Measurements from ENCODE around the gene TRAF4. TPM values are rescaled to one million over a fixed set of nuclear protein-coding genes. Genes with fewer than 3 reads are reported as not detected.

Gene TRAF4
- total and polyA plus RNA-seq, 4 donors: 35.7 to 92.4 (median 54.1) TPM

- 32 to 35% methylated on average over 9 of the region's 9 CpGs for WGBS, 2 donors
- Histone ChIP-seq H3K9me3 (ENCODE audit: control insufficient read depth in 4 of 4, insufficient read depth in 3 of 4, low read length in 3 of 4) (no peaks in the 10 kb centered on the region), H3K4me1 (ENCODE audit: control insufficient read depth in 5 of 5, insufficient read depth in 5 of 5, low read length in 5 of 5) (peaks cover 0 to 15% (median 4%) of the 10 kb centered on the region in 5 donors), H3K27ac (ENCODE audit: low read depth in 1 of 2, low read length in 1 of 2) (peak overlapping the region in 1 of 2 donors; percentile 56), H3K4me3 (no peak overlapping the region), H3K27me3 (ENCODE audit: control insufficient read depth in 3 of 3, insufficient read depth in 3 of 3, low read length in 2 of 3) (no peaks in the 10 kb centered on the region), H3K36me3 (ENCODE audit: control insufficient read depth in 4 of 4, insufficient read depth in 4 of 4, low read length in 4 of 4) (peaks cover 5 to 22% (median 17%) of the 10 kb centered on the region in 4 donors), H3K9ac (ENCODE audit: insufficient read depth in 1 of 2, low read length in 2 of 2) (no peak overlapping the region)
- peak; percentile 43 for ATAC-seq (ENCODE audit: insufficient read depth, low FRiP score)
- DNase-seq: peak in 1 of 3 donors; percentile 54
- TF ChIP-seq, protein P1, sequence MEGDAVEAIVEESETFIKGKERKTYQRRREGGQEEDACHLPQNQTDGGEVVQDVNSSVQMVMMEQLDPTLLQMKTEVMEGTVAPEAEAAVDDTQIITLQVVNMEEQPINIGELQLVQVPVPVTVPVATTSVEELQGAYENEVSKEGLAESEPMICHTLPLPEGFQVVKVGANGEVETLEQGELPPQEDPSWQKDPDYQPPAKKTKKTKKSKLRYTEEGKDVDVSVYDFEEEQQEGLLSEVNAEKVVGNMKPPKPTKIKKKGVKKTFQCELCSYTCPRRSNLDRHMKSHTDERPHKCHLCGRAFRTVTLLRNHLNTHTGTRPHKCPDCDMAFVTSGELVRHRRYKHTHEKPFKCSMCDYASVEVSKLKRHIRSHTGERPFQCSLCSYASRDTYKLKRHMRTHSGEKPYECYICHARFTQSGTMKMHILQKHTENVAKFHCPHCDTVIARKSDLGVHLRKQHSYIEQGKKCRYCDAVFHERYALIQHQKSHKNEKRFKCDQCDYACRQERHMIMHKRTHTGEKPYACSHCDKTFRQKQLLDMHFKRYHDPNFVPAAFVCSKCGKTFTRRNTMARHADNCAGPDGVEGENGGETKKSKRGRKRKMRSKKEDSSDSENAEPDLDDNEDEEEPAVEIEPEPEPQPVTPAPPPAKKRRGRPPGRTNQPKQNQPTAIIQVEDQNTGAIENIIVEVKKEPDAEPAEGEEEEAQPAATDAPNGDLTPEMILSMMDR (IDR thresholded peaks at IDR 0.05; ENCODE audit: control extremely low read depth, extremely low read depth): no peak
These were observed 17.1 kb downstream of the TRAF4 start for GRCh38 chr17:28760601-28761562.

- no peak for ATAC-seq (ENCODE audit: insufficient read depth, low FRiP score)
- Histone ChIP-seq H3K9ac (ENCODE audit: insufficient read depth in 1 of 2, low read length in 2 of 2) (no peak overlapping the region), H3K4me1 (ENCODE audit: control insufficient read depth in 5 of 5, insufficient read depth in 5 of 5, low read length in 5 of 5) (peaks cover 0 to 12% (median 2%) of the 10 kb centered on the region in 5 donors), H3K27me3 (ENCODE audit: control insufficient read depth in 3 of 3, insufficient read depth in 3 of 3, low read length in 2 of 3) (no peaks in the 10 kb centered on the region), H3K4me3 (no peak overlapping the region), H3K9me3 (ENCODE audit: control insufficient read depth in 4 of 4, insufficient read depth in 3 of 4, low read length in 3 of 4) (no peaks in the 10 kb centered on the region), H3K27ac (ENCODE audit: low read depth in 1 of 2, low read length in 1 of 2) (peak overlapping the region in 1 of 2 donors; percentile 56), H3K36me3 (ENCODE audit: control insufficient read depth in 4 of 4, insufficient read depth in 4 of 4, low read length in 4 of 4) (peaks cover 5 to 20% (median 16%) of the 10 kb centered on the region in 4 donors)
- TF ChIP-seq, protein P1 (IDR thresholded peaks at IDR 0.05; ENCODE audit: control extremely low read depth, extremely low read depth): no peak
- no peak for DNase-seq
- WGBS, 2 donors: 81 to 94% methylated on average over 1 of the region's 1 CpG
These were observed 19.5 kb downstream of the TRAF4 start for GRCh38 chr17:28763137-28763799.

- DNase-seq (peak; percentile 70 to 85 (median 84)), ATAC-seq (ENCODE audit: insufficient read depth, low FRiP score) (no peak)
- H3K27me3 ChIP-seq (ENCODE audit: control insufficient read depth in 3 of 3, insufficient read depth in 3 of 3, low read length in 2 of 3): no peaks in the 10 kb centered on the region
- TF ChIP-seq, protein P1 (IDR thresholded peaks at IDR 0.05; ENCODE audit: control extremely low read depth, extremely low read depth): peak; percentile 70
- peaks cover 5 to 16% (median 15%) of the 10 kb centered on the region in 4 donors for H3K36me3 ChIP-seq (ENCODE audit: control insufficient read depth in 4 of 4, insufficient read depth in 4 of 4, low read length in 4 of 4)
- H3K9ac ChIP-seq (ENCODE audit: insufficient read depth in 1 of 2, low read length in 2 of 2): no peak overlapping the region
- 44 to 62% methylated on average over 5 of the region's 5 CpGs for WGBS, 2 donors
- no peak overlapping the region for H3K4me3 ChIP-seq
- H3K9me3 ChIP-seq (ENCODE audit: control insufficient read depth in 4 of 4, insufficient read depth in 3 of 4, low read length in 3 of 4): no peaks in the 10 kb centered on the region
- H3K27ac ChIP-seq (ENCODE audit: low read depth in 1 of 2, low read length in 1 of 2): no peak overlapping the region
- peaks cover 0 to 12% (median 2%) of the 10 kb centered on the region in 5 donors for H3K4me1 ChIP-seq (ENCODE audit: control insufficient read depth in 5 of 5, insufficient read depth in 5 of 5, low read length in 5 of 5)
These were observed 20.0 kb downstream of the TRAF4 start for GRCh38 chr17:28763804-28764266.

Data from lung (tissue), 12 donors.